KG1 (cell line): ENCODE measurements around the gene B4GALNT2.
"Not testable (repeated sequence)": the region's sequence is repeated elsewhere in the genome, so short reads cannot be mapped to it uniquely, and the experiment has no call there.

Experiments
- DNase-seq: peaks from one replicate; lab custom pipeline; 2025; lab: John Stamatoyannopoulos, UW

B4GALNT2 gene, protein sequence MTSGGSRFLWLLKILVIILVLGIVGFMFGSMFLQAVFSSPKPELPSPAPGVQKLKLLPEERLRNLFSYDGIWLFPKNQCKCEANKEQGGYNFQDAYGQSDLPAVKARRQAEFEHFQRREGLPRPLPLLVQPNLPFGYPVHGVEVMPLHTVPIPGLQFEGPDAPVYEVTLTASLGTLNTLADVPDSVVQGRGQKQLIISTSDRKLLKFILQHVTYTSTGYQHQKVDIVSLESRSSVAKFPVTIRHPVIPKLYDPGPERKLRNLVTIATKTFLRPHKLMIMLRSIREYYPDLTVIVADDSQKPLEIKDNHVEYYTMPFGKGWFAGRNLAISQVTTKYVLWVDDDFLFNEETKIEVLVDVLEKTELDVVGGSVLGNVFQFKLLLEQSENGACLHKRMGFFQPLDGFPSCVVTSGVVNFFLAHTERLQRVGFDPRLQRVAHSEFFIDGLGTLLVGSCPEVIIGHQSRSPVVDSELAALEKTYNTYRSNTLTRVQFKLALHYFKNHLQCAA

DNA sequence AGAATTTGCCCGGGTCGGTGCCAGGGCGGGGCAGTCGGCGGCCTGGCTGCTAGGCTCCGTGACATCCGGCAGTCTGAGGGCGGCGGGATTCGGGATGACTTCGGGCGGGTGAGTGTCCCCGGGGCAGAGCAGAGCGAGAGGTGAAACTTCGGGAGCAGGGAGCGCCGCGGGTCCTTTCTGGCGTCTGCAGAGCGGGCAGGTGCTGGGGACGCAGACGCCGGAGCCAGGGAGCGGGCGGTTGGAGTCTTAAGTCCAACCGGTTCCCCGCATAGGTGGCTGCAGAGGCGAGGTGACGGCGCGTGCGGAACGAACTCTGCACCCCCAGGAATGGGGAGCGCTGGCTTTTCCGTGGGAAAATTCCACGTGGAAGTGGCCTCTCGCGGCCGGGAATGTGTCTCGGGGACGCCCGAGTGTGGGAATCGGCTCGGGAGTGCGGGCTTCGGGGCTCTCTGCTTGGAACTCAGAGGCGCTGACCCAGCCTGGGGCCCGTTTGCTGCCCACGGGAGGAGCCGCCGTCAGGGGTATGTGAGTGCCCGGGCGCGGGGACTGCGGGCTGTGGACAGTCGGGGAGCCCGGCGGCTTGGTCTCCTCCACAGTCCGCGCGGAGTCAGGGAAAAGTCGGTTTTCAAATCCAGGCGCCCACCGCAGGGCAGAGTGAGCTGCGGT is at the start of gene B4GALNT2:
TSS of gene B4GALNT2 (plus strand) at position 71 of the 666 bp plus-strand sequence. CDS start at position 95, 24 bp downstream.
- no peak for DNase-seq

DNA sequence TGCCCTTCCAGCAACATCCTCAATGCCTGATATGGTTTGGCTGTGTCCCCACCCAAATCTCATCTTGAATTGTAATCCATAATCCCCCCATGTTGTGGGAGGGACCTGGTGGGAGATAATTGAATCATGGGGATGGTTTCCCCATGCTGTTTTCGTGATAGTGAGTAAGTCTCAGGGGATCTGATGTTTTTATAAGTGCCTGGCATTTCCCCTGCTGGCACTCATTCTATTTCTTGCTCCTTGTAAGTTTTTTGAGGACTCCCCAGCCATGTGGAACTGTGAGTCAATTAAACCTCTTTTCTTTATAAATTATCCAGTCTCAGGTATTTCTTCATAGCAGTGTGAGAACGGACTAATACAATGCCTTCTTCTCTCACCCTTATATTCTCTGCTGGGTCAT is 47.5 kb upstream of the B4GALNT2 start:
- DNase-seq, result not testable (repeated sequence)

GRCh38 chr17:49085565-49086315 is 46.8 kb upstream of the B4GALNT2 start:
- no peak for DNase-seq

- DNase-seq, result no peak
Observed at GRCh38 chr17:49086316-49086605, 46.3 kb upstream of the B4GALNT2 start.

GRCh38 chr17:49086649-49087048 is 45.9 kb upstream of the B4GALNT2 start:
- DNase-seq, result no peak

DNA sequence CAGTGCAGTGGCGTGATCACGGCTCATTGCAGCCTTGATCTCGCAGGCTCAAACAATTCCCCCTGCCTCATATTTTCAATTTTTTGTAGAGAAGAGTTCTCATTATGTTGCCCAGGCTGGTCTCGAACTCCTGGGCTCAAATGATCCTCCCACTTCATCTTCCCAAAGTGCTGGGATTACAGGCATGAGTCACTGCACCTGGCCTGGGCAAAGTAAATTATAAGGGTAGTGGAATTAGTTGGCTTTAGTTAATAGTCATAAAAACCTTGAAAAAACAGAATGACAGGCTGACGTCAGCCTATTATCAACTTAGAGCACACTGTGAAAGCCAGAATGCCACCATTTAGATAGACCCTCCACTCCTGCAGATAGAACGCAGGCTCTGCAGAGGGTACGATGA is 43.5 kb upstream of the B4GALNT2 start:
- no peak for DNase-seq

GRCh38 chr17:49090878-49091594 is 41.5 kb upstream of the B4GALNT2 start:
- DNase-seq, result no peak

DNA sequence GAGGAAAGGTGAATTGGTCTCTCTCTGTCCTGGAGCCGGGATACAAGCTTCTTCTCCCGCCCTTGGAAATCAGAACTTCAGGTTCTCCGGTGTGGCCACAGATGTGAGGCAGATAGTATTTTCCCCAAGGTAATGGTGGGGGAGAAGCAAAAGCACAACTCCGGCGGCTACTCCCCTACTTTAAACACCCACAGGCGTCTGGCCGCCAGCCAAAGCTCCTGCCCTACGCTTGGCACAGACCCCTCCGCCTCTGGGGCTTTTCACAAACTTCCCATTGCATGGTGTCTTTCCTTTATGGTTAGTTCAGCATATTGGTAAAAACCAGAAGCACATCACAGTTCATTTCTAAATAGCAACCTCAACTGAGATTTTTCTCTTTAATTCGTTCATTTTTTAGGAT is 39.4 kb upstream of the B4GALNT2 start:
- DNase-seq, result no peak

GRCh38 chr17:49100601-49101000 is 32.0 kb upstream of the B4GALNT2 start:
- DNase-seq, result no peak

DNA sequence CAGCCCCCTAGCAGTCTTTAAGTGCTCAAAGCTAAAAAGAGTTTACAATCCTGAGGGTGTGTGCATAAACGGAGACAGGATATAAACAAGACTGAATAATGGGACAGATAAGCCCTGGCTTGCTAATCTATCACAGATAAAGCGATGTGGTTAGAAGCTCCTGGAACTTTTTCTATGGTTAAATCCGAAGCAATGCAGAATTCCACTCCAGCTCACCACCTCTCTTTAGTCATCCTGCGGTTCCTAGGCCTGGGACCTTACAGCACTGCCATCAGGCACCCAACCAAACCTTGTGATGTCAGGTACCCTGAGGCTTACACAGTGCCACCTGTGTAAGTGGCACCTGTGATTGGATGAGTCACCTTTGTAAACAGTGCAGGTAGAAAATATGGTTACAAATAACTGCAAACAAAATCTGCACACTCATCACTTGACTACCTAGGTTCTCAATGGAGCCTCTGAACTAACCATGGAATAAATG is 31.5 kb upstream of the B4GALNT2 start:
- DNase-seq, result no peak

- not testable (repeated sequence) for DNase-seq
Observed at GRCh38 chr17:49103360-49103759, 29.2 kb upstream of the B4GALNT2 start.

GRCh38 chr17:49104511-49105074 is 28.0 kb upstream of the B4GALNT2 start:
- no peak for DNase-seq

DNA sequence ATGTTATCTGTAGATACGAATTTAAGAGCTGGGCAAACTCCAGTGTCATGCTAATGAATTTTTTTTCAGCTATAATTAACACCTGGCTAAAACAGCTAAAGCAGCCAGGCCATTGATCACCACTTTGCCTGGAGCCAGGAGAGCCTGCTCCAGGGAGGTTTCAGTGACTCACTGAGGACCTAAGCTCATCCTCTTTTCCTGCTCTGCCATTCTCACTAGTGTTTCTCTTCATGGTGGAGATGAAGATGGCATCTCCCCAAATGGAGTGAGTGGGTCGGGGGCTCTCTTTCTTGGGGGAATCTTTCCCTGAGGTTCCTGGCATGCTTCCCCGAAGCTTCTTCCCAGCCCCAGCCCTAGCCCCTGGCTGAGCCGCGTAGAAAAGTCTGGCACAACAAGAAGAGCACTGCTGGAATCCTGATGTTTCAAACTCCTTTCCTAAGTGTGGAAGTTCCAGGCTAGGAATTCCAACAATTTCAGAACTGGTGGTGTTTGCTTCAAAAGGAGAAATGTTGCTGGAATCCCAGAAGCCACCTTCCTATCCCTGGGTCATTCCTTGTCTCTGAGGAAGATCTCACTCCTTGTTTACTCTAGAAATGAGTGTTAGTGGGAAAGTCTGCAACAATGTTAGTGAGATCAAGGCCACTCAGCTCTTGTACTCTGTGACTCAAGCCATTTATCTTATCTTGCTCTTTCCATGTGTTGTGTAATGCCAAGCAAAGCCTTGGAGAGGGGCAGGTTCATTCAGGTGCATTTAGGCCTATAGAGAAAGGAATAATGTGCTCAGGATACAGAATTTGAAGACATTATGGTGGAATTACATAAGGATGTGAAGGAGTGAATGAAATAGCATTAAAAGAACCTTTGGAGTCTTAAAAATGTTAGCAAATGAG is 26.0 kb upstream of the B4GALNT2 start:
- DNase-seq, result no peak

DNA sequence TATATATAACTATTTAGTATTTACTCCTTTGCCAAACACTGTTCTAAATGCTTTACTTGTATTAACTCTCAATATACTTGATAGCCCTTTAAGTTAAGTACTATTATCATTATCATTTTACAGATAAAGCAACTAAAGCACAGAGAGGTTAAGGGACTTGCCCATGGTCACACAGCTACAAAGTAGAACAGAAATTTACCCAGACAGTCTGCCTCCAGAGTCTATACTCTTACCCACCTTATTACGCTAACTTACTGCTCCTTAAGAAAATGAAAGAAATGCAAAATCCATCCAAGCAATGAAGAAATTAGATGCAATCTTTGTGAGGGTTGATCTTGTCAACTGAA is 25.4 kb upstream of the B4GALNT2 start:
- no peak for DNase-seq

DNA sequence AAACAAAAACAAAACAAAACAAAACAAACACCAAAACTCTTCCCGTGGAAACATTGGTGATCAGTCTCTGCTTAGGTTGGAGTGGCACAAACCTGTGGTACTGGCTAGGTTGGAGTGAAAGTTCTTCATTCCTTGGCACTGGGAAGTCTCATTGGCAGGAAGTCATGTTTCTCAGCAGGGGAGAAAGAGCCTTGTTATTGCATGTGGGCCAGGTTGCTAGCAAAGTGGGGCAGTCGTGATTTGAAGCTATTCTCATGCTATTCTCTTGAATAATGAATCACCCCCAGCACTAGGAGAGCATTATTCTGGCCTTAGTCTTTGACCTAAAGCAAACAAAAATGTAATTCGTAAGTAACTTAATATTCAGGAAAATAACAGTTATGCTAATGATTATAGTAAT is 24.3 kb upstream of the B4GALNT2 start:
- no peak for DNase-seq

- DNase-seq, result no peak
Observed at GRCh38 chr17:49110509-49110908, 22.1 kb upstream of the B4GALNT2 start.

GRCh38 chr17:49111934-49112333 is 20.6 kb upstream of the B4GALNT2 start:
- DNase-seq, result no peak

- DNase-seq, result no peak
Observed at GRCh38 chr17:49112936-49113335, 19.6 kb upstream of the B4GALNT2 start.

- no peak for DNase-seq
Observed at GRCh38 chr17:49114703-49115102, 17.9 kb upstream of the B4GALNT2 start.

DNA sequence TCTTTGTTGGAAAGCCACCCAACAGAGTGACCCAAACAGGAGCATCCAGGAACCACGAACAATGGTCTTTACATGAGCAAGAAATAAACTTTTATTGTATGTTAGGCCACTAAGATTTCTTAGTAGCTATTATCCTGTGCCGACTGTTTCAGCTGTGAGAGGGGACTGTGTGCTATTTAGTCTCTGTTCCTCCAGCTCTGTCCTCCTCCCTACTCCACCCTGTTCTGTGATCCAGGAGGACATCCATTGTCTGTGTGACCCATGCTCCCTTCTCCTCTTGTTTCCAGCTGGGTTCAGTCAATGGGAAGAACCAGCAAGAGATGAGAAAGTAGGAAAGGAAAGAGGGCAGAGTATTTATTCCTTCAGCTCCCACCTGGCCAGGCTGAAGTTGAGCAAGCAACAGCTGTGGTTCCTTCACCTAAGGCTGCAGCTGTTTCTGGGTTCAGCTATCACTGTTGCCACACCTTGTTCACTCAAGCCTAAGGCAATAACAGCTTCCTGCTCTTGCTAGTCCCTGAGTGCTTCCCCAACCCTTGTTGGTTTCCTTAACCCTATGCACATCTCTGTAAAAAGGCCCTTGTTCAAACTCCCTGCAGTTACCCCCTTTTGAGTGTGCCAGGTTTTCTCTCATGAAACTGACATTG is 14.9 kb upstream of the B4GALNT2 start:
- no peak for DNase-seq
